Thymus (tissue), 11 donors: ENCODE data around the gene PLEKHG1. TPM values are rescaled to one million over a fixed set of nuclear protein-coding genes. Genes with fewer than 3 reads are reported as not detected.
A peak's percentile ranks its signal among the peaks of the same experiment; 100 is the strongest.

ENCODE experiments used
- DNase-seq, 9 donors: peaks; one replicate each; pipeline ENCODE4 v3.0.0-alpha.2; 2013; ENCODE audit warnings: low spot score in 9 of 9, low read depth in 6 of 9, missing footprints in 1 of 9
- H3K27ac ChIP-seq, 2 donors: one replicate each; pipeline ENCODE4 v1.5.1; 2013; ENCODE audit warnings: control low read depth in 1 of 2, low read depth in 1 of 2, low read length in 1 of 2, mild to moderate bottlenecking in 1 of 2, moderate library complexity in 1 of 2
- H3K27me3 ChIP-seq, 2 donors: one replicate each; pipeline ENCODE4 v1.5.1; 2013; ENCODE audit warnings: low read length in 1 of 2; ENCODE audit not compliant: control insufficient read depth in 2 of 2, insufficient read depth in 1 of 2
- H3K36me3 ChIP-seq, 2 donors: one replicate each; pipeline ENCODE4 v1.5.1; 2013; ENCODE audit warnings: low read length in 1 of 2, mild to moderate bottlenecking in 1 of 2, moderate library complexity in 1 of 2; ENCODE audit not compliant: control insufficient read depth in 2 of 2, insufficient read depth in 2 of 2
- H3K4me1 ChIP-seq, 2 donors: one replicate each; pipeline ENCODE4 v1.5.1; 2013; ENCODE audit warnings: low read length in 2 of 2; ENCODE audit not compliant: control insufficient read depth in 2 of 2, insufficient read depth in 2 of 2
- H3K4me3 ChIP-seq, 2 donors: one replicate each; pipeline ENCODE4 v1.5.1; 2013; ENCODE audit warnings: low read length in 2 of 2, control low read depth in 1 of 2, mild to moderate bottlenecking in 1 of 2
- H3K9me3 ChIP-seq, 2 donors: one replicate each; pipeline ENCODE4 v1.5.1; 2013; ENCODE audit warnings: low read length in 1 of 2, mild to moderate bottlenecking in 1 of 2; ENCODE audit not compliant: control insufficient read depth in 2 of 2, insufficient read depth in 1 of 2
- WGBS: extraction: QIAGEN DNeasy Blood & Tissue Kit; methylation state at CpG from one replicate; pipeline ENCODE4 v1.1.7; 2013; 5-methylcytosine and 5-hydroxymethylcytosine counted together
- polyA plus RNA-seq: library from polyadenylated mRNA; stranded (reverse); fragments of 200-250 nt; gene quantifications from one replicate; pipeline ENCODE4 v1.2.3, GENCODE V29; 2013
- total RNA-seq: library from RNA; stranded (reverse); fragments of 120-200 nt; gene quantifications from one replicate; pipeline ENCODE4 v1.2.4, GENCODE V29; 2013
- donor health status: healthy.

PLEKHG1 gene
- total and polyA plus RNA-seq, 2 donors, result 10.0 to 27.2 TPM

DNA sequence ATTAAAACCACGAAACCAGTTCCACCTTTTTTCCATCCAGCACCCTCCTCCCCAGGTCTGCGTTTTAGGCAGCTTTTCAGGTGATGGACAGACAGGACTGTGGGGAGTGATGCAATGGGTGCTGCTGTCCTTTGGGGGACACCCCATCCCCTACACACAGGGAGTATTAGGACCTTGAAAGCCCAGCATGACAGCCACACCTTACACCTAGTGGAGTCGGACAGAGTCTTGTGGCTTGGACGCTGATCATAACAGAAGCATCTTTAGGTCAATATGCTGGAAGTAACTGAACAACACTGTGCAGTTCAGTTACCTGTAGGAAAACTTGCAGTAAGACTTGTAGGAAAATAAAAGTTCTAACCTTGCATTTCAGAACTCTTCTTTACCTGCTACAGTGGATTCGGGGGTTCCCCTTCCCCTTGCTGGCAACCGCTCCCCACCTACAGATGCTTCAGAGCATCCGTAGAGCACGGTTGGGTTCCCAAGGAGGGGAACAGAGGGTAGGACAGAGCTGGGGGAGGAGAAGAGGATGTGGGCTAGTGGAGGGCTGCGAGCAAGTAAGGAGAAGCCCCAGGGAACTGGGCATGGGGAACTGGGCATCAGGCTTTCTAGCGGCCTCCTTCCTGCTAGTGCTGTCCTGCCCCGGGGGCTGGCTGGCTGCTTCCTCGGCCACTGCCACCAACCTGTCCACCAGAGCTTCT is 31.7 kb downstream of the PLEKHG1 start:
- H3K9me3 ChIP-seq, result peaks cover 0 to under 1% of the 10 kb centered on the region in 2 donors
- H3K4me1 ChIP-seq, result peaks cover 59 to 69% of the 10 kb centered on the region in 2 donors
- no peak overlapping the region for H3K4me3 ChIP-seq
- H3K27me3 ChIP-seq, result no peaks in the 10 kb centered on the region
- peak in 1 of 9 donors; percentile 60 for DNase-seq
- WGBS, result 79% methylated on average over 12 of the region's 12 CpGs
- peaks cover 0 to 4% of the 10 kb centered on the region in 2 donors for H3K36me3 ChIP-seq
- peak overlapping the region; percentile 75 to 79 for H3K27ac ChIP-seq

DNA sequence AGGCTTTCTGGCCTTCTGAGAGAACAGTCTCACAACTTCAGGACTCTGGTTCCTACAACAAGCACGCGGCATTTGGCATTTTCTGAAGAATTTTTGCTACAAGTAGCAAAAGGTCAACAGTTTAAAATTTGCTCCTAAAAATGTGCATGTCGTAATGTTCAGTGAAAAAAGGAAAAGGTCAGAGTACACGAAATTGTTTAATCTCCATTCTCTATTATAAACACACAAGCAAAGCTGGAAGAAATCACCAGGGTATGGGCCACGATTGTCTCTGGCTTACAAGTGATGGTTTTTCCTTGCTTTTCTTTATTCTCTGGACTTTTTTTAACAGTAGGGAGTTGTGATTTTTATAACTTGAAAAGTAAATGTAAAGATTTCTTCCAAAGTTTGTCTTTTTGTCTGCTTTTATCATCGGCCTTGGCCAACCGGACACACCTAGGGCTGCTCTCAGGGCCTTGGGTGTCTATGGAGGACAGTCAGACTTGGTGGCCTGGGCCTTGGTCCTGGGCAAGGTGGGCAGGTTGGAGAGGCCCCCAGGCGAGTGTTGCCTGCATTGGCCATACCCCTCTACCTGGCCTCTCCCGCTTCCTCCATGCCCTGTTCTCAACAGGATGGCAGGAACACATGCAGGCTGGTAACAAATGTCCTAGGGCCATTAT is 32.4 kb downstream of the PLEKHG1 start:
- Histone ChIP-seq H3K27ac (peak overlapping the region; percentile 77 to 79), H3K36me3 (no peaks in the 10 kb centered on the region), H3K4me3 (no peak overlapping the region), H3K9me3 (no peaks in the 10 kb centered on the region), H3K27me3 (no peaks in the 10 kb centered on the region), H3K4me1 (peaks cover 58 to 67% of the 10 kb centered on the region in 2 donors)
- DNase-seq, result no peak
- WGBS, result 93% methylated on average over 9 of the region's 9 CpGs

DNA sequence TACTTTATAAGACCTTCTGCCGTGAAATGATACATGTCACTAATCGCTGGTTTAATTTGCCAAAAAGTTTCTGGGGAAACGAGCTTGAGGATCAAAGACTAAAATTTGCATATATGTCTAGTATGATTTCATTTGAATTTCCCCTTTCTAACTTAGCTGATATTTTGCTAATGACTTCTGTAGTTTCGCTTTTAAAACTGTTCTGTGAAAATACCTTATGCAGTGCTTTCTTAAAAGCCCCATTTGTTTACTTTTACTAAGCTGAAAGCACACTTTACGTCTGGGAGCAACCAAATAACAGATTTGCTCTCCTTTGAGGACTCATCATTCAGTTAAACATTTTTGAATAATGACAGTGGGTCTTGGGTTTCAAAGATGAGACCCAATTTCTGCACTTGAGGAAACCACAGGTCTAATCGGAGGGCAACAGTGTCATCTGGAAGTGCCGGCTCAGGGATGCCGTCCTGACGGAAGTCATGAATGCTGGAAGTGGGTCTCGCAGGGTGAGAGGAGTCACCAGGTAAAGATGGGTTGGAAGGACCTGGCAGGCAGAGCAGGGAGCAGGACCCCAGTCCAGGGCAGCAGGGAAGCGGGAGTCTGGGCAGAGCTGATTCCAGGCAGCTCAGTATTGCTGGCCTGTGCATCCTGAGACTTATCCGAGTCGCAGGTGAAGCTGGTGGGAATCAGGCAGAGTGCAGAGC is 33.2 kb downstream of the PLEKHG1 start:
- H3K9me3 ChIP-seq, result no peaks in the 10 kb centered on the region
- no peaks in the 10 kb centered on the region for H3K36me3 ChIP-seq
- DNase-seq, result no peak
- 44% methylated on average over 13 of the region's 13 CpGs for WGBS
- no peaks in the 10 kb centered on the region for H3K27me3 ChIP-seq
- peak overlapping the region; percentile 12 to 32 for H3K4me3 ChIP-seq
- H3K4me1 ChIP-seq, result peaks cover 53 to 62% of the 10 kb centered on the region in 2 donors
- H3K27ac ChIP-seq, result peak overlapping the region; percentile 75 to 79

DNA sequence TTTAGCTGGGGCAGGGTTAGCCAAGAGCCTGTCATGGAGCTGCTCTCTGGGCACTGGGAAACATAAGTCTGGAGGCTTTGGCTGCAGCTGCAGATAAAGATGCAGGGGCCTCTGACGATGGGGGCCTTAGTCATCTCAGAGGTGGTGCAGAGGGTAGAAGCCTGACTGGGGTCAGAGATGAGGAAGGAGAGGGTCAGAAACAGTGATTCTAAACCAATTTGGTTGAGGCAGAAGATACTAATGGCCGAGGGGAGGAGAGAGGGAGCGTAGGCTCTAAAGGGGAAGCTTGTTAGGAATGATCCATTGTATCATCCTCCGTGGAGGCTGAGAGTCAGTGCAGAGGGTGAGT is 33.8 kb downstream of the PLEKHG1 start:
- H3K27ac ChIP-seq, result peak overlapping the region; percentile 75 to 79
- WGBS, result 83% methylated on average over 4 of the region's 4 CpGs
- H3K36me3 ChIP-seq, result peaks cover 0 to 4% of the 10 kb centered on the region in 2 donors
- no peak overlapping the region for H3K4me3 ChIP-seq
- H3K27me3 ChIP-seq, result no peaks in the 10 kb centered on the region
- no peak for DNase-seq
- H3K4me1 ChIP-seq, result peaks cover 51 to 62% of the 10 kb centered on the region in 2 donors
- no peaks in the 10 kb centered on the region for H3K9me3 ChIP-seq

DNA sequence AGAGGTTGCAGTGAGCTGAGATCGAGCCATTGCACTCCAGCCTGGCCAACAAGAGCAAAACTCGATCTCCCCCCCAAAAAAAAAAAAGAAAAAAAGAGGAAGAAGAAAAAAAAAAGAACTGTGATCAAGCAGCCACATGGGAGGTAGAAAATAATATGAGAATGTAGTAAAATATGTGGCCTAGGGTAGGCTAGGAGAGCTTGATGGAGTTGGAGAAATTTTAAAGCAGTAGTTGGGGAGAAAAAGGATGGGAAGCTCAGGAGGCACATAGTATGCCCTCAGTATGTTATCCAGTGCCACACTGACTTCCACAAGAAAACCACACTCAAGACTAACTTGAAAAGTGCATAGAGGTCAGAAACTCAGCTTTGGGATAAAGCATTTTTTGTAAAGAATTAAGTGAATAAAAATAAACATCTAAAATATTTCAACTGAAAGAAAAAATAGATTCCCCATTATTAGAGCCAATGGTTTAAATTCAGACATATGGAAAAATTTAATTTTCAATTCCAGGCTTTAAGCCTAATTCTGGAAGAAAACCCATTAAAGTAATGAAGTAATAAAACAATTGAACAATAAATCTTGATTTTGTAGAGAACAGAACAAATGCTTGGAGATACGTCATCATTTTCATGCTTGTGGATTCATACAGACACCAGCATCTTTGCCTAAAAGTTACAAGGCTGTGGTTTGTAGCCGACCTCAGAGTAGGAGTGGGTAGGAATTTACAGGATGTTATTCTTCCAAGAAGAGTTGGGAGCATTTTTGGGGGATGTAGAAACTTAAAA is 34.7 kb downstream of the PLEKHG1 start:
- WGBS, result 65% methylated on average over 4 of the region's 4 CpGs
- Histone ChIP-seq H3K4me1 (peaks cover 51 to 62% of the 10 kb centered on the region in 2 donors), H3K27me3 (no peaks in the 10 kb centered on the region), H3K9me3 (no peaks in the 10 kb centered on the region), H3K4me3 (no peak overlapping the region), H3K27ac (peak overlapping the region in 1 of 2 donors; percentile 79), H3K36me3 (peaks cover under 1 to 4% of the 10 kb centered on the region in 2 donors)
- DNase-seq, result no peak

DNA sequence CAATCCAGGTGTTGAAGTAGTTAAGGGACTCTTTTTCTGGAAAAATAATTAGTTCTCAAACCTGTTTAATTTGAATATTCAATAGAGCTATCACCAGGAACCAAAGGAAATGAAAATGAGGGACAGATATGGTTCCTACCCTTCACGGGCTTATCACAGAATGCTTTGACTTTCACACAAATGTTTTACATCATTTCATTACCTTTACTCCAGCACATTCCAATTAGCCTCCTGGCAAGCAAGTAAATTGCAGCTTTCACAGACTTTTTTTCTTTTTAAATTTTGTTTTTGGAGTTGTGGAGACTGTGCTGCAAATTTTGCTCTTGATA is 35.2 kb downstream of the PLEKHG1 start:
- no peaks in the 10 kb centered on the region for H3K27me3 ChIP-seq
- DNase-seq, result no peak
- peak overlapping the region in 1 of 2 donors; percentile 79 for H3K27ac ChIP-seq
- 87% methylated on average over 1 of the region's 1 CpG for WGBS
- H3K4me1 ChIP-seq, result peaks cover 50 to 61% of the 10 kb centered on the region in 2 donors
- H3K9me3 ChIP-seq, result no peaks in the 10 kb centered on the region
- peaks cover 6 to 10% of the 10 kb centered on the region in 2 donors for H3K36me3 ChIP-seq
- no peak overlapping the region for H3K4me3 ChIP-seq

DNA sequence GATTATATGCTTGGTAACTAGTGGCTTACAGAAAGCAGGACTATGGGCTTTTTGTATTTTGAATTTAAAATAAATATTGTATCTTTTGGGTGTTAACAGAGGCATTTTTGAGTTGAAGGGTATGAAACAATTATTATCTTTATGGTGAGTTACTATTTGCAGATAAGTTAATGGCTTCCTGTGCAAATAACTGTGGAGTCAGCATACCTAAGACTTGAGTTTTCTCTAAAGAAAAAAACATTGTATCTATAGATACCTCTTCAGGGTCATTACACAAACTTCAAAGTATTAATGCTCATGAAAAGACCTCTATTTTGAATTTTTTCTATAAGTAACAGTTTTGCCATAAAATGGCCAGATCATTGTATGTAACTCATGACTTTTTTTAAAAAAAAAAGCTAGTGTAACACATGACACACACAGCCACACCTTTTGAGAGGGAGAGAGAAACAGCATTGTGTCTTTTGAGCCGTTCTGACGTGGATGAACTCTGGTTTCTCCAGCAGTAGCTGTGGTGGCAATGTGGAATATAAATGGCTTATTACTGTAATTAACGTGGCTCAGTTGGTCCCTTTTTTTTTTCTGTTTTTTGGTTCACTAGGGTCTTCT is 36.3 kb downstream of the PLEKHG1 start:
- Histone ChIP-seq H3K36me3 (peaks cover 10 to 16% of the 10 kb centered on the region in 2 donors), H3K27ac (no peak overlapping the region), H3K4me1 (peaks cover 48 to 56% of the 10 kb centered on the region in 2 donors), H3K9me3 (no peaks in the 10 kb centered on the region), H3K4me3 (no peak overlapping the region), H3K27me3 (no peaks in the 10 kb centered on the region)
- 96% methylated on average over 3 of the region's 3 CpGs for WGBS
- DNase-seq, result no peak

DNA sequence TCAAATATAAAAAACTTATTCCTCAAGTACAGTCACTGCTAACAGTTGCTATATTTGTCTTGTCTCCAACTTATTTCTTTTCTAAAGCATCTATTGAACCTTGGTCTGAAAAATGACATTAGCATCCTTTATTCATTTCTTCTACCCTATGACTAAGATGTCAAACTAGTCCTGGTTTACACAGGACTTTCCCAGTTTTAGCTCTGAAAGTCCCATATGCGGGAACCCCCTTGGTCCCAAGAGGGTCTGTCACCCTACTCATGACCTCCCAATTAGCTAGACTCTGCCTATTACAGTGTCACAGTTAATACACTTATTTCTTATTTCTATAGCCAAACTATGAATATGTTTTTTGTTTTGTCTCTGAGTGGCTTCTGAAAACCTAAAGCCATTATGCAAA is 37.1 kb downstream of the PLEKHG1 start:
- no peak overlapping the region for H3K4me3 ChIP-seq
- DNase-seq, result no peak
- H3K27ac ChIP-seq, result no peak overlapping the region
- H3K27me3 ChIP-seq, result no peaks in the 10 kb centered on the region
- no peaks in the 10 kb centered on the region for H3K9me3 ChIP-seq
- peaks cover 43 to 51% of the 10 kb centered on the region in 2 donors for H3K4me1 ChIP-seq
- H3K36me3 ChIP-seq, result peaks cover 10 to 16% of the 10 kb centered on the region in 2 donors
- whole genome bisulfite sequencing, result 97% methylated on average over 1 of the region's 1 CpG
